Ramos (cell line): ENCODE data around the gene XPO6.

ENCODE experiments used
- in situ Hi-C: fragments of 300-500 bp; cut with MboI; formaldehyde crosslinking; loops from one replicate; pipeline ENCODE4 v1.14.3; 2022; ENCODE audit warnings: low sequenced_read_pairs; ENCODE audit not compliant: unreplicated experiment

XPO6 gene

DNA sequence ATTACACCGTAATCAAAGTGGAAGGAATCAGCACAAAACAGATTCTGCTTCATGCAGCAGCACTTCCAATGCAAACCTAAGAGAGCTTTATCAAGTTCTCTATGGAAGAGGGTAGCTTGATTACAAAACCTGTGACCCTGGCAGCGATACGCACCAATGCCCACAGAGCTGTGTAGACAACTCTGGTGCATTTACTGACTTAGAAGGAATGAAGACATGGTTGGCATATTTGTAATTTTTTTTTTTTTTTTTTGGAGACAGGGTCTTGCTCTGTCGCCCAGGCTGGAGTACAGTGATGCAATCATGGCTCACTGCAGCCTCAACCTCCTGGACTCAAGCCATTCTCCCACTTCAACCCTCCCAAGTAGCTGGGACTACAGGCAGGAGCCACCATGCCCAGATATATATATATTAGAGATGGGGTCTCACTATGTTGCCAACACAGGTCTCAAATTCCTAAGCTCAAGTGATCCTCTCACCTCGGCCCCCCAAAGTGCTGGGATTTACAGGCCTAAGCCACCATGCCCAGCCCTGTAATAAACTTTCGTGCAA, 49.4 kb downstream of the XPO6 start:
- in situ Hi-C loops = no loop called here

GRCh38 chr16:28161626-28162025, 50.1 kb downstream of the XPO6 start:
- in situ Hi-C loops = no loop called here

DNA sequence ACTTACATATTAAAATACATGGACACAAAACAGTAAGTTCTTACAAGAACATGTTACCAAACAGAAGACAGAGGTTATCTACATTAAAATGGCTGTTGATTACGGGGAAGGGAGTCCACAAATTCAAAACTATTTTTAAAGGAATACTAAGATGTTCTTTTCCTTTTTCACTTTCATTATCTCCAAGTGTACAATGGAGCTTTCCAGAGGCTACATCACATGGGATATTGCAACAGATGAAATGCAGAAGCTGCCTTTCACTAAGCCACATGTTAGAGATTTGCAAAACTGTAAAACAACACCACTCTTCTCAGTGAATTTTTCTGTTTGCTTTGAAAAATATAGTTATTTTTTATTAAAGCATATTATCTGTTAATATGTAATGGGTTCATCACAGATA, 53.6 kb downstream of the XPO6 start:
- in situ Hi-C loops = no loop called here

GRCh38 chr16:28156056-28156680, 55.6 kb downstream of the XPO6 start:
- in situ Hi-C loops = no loop called here

DNA sequence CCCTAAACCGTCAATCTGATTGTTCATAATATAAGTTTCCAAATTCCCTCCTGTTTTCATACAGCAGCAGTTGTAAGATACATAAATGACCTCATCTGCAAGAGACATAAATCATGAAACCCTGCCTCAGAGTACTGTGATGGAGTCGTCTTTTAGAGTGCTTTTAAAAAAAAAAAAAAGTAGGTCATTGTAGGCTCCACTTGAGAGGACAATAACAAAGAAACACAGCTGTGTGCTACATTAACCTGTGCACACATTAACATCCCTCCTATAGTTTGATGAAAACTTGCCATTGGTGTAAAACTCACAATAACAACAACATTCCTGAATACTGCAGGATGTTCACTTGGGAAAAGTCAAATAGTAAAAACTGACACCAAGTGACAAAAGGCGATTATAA, 56.5 kb downstream of the XPO6 start:
- in situ Hi-C loops = no loop called here

GRCh38 chr16:28151180-28151579, 60.6 kb downstream of the XPO6 start:
- in situ Hi-C loops = no loop called here

GRCh38 chr16:28149011-28149888, 62.5 kb downstream of the XPO6 start:
- in situ Hi-C loops = no loop called here

GRCh38 chr16:28146536-28146935, 65.2 kb downstream of the XPO6 start:
- in situ Hi-C loops = no loop called here

GRCh38 chr16:28145796-28146195, 66.0 kb downstream of the XPO6 start:
- in situ Hi-C loops = no loop called here

- in situ Hi-C loops = no loop called here
These were observed 70.8 kb downstream of the XPO6 start for GRCh38 chr16:28140788-28141618.

DNA sequence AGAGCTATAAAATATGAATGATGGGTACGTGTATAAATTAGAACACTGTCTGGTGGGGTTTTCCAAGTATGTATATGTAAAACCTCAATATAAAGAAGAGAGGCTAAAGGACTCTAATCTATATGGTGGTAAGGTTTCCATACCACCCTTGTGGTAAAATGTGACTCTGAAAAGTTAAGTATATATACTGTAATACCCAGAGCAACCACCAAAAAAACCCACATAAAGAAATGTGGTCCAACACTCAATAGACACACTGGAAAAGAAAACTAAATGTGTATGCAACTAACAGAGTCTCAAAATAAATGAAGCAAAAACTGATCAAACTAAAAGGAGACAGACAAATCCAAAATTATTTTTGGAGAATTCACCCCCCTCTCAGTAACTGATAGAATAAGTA, 72.2 kb downstream of the XPO6 start:
- in situ Hi-C loops = no loop called here

- in situ Hi-C loops = no loop called here
These were observed 74.9 kb downstream of the XPO6 start for GRCh38 chr16:28136751-28137434.

- in situ Hi-C loops = no loop called here
These were observed 78.1 kb downstream of the XPO6 start for GRCh38 chr16:28133666-28134065.

DNA sequence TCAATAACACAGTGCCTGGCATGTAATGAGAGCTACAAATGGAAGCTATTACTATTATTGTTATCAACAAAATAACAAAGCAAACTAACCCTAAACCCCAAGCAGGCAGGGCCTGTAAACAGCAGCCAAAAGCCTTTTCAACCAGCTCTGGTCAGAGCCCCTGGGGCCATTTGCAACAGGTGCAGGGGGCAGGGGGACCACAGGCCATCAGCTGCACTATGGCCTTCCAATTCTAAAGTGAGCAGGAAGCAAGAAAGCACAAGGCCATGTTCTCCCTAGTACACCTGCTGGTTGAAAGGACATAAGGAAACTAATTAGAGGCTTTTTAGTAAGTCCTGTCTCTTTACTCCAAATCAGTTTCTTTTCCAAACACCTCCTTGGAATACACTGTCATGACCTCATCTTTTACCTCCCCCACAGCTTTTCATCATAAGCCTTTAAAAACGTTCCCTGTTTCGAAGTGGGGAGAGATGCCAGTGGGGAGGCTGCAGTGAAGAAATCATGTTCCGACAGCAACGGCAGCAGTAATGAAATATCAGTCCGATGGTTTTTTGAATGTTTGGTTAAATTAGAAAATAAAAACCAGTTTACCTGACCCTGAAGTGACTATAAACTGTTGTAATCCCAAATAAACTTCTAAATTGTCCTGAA, 79.9 kb downstream of the XPO6 start:
- in situ Hi-C loops = no loop called here

GRCh38 chr16:28131181-28131580, 80.6 kb downstream of the XPO6 start:
- in situ Hi-C loops = no loop called here

GRCh38 chr16:28130099-28131088, 81.4 kb downstream of the XPO6 start:
- in situ Hi-C loops = no loop called here

DNA sequence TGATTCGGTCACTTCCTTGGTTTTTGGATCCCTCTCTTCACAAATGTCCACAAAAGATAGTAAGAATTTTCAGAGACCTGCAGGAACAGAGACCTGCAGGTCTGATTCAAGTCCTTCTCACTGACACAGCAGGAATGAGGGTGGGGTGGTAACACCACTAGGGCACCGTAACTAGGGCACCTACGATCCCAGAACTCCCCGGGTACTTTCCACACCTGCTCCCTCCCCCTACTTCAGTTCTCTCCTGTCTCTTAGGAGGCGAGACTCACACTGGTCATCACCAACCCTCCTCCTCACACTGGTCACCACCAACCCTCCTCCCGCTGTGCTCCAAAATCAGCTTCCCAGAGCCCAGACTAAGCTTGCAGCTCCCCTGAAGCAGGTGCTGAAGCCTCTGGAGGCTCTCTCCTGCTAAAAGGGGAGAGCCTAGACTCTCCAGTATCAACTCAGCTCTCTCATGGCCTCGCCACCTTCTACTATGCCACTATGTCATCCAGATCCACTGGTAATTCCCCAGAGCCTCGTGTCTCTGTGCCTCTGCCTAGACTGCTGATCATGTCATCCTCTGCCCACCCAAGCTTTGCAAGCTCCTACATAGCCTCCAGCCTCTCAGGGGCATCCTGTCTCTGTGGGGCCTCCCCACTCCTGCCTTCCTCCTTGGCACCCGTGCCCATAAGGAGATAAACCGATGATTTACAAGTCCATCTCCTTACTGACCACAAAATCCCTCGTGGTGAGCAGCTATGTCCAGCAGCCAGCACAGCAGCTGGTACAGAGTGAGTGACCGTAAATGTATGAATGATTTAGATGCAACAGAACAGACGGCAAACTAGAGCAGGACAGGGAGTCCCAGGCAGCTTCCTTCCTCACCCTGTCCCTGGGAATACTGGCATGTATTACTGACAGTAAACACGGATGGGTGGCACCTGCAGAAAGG, 84.8 kb downstream of the XPO6 start:
- in situ Hi-C loops = no loop called here
